Type B pancreatic cell (in vitro differentiated cells): ENCODE results near the gene SSTR4. TPM values are rescaled to one million over a fixed set of nuclear protein-coding genes. Genes with fewer than 3 reads are reported as not detected.
"Not testable (repeated sequence)": the region's sequence is repeated elsewhere in the genome, so short reads cannot be mapped to it uniquely, and the experiment has no call there.

Source experiments
- DNase-seq: peaks from one replicate; pipeline ENCODE4 v3.0.0; 2021; ENCODE audit warnings: mixed read lengths; ENCODE audit not compliant: unreplicated experiment; ENCODE audit errors: extremely low spot score
- H3K27ac Mint-ChIP-seq: 2 replicates; pipeline ENCODE4 v1.8.0; 2021; ENCODE audit warnings: mild to moderate bottlenecking, mixed read lengths
- H3K27me3 Mint-ChIP-seq: 2 replicates; pipeline ENCODE4 v1.8.0; 2021; ENCODE audit warnings: mixed read lengths
- H3K36me3 Mint-ChIP-seq: 2 replicates; pipeline ENCODE4 v1.8.0; 2021; ENCODE audit warnings: mixed read lengths
- H3K4me1 Mint-ChIP-seq: one replicate; pipeline ENCODE4 v1.8.0; 2021; ENCODE audit warnings: mixed read lengths; ENCODE audit not compliant: unreplicated experiment
- H3K4me3 Mint-ChIP-seq: 2 replicates; pipeline ENCODE4 v1.8.0; 2021; ENCODE audit warnings: mild to moderate bottlenecking, mixed read lengths
- H3K9me3 Mint-ChIP-seq: 2 replicates; pipeline ENCODE4 v1.8.0; 2021; ENCODE audit warnings: mixed read lengths
- CTCF ChIP-seq: fragments of 200-600 bp; sonication (generic); conservative IDR thresholded peaks from 2 replicates; pipeline ENCODE4 v1.5.0; 2021; ENCODE audit warnings: antibody characterized with exemption, mild to moderate bottlenecking
- long read RNA-seq: library from polyadenylated mRNA; unstranded; transcript quantifications from one replicate; pipeline ENCODE4 v2.0.0, GENCODE V29; 2020
- total RNA-seq: library from RNA; stranded (reverse); gene quantifications from 2 replicates; pipeline ENCODE4 v1.2.1, GENCODE V29; 2021; ENCODE audit warnings: low replicate concordance

SSTR4 gene, protein sequence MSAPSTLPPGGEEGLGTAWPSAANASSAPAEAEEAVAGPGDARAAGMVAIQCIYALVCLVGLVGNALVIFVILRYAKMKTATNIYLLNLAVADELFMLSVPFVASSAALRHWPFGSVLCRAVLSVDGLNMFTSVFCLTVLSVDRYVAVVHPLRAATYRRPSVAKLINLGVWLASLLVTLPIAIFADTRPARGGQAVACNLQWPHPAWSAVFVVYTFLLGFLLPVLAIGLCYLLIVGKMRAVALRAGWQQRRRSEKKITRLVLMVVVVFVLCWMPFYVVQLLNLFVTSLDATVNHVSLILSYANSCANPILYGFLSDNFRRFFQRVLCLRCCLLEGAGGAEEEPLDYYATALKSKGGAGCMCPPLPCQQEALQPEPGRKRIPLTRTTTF
- total RNA-seq = not detected in 2 replicates
- long read RNA-seq = 0 reads

- Mint-ChIP-seq H3K4me1 (peaks cover 19% of the 10 kb centered on the region), H3K27me3 (peaks cover 80% of the 10 kb centered on the region), H3K27ac (no peak within 1 kb of the TSS), H3K9me3 (no peaks in the 10 kb centered on the region), H3K4me3 (no peak within 1 kb of the TSS), H3K36me3 (no peaks in the 10 kb centered on the region)
- no peak for DNase-seq
- no peak for TF ChIP-seq CTCF
Observed at GRCh38 chr20:23034721-23035671, at the start of gene SSTR4. SSTR4 (plus strand) TSS chr20:23035312; CDS start chr20:23035484, 172 bp downstream.

- no peak for TF ChIP-seq CTCF
- peaks cover 5% of the 10 kb centered on the region for H3K4me1 Mint-ChIP-seq
- H3K4me3 Mint-ChIP-seq = no peak overlapping the region
- no peak overlapping the region for H3K27ac Mint-ChIP-seq
- no peaks in the 10 kb centered on the region for H3K36me3 Mint-ChIP-seq
- H3K9me3 Mint-ChIP-seq = peaks cover 7% of the 10 kb centered on the region
- peaks cover 17% of the 10 kb centered on the region for H3K27me3 Mint-ChIP-seq
- no peak for DNase-seq
Observed at GRCh38 chr20:22986601-22987000, 48.5 kb upstream of the SSTR4 start.

DNA sequence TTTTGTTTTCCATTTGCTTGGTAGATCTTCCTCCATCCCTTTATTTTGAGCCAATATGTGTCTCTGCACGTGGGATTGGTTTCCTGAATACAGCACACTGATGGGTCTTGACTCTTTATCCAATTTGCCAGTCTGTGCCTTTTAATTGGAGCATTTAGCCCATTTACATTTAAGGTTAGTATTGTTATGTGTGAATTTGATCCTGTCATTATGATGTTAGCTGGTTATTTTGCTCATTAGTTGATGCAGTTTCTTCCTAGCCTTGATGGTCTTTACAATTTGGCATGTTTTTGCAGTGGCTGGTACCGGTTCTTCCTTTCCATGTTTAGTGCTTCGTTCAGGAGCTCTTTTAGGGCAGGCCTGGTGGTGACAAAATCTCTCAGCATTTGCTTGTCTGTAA lies 43.7 kb upstream of the SSTR4 start:
- not testable (repeated sequence) for H3K4me3 Mint-ChIP-seq, H3K27ac Mint-ChIP-seq, H3K36me3 Mint-ChIP-seq, DNase-seq, H3K9me3 Mint-ChIP-seq, H3K4me1 Mint-ChIP-seq, H3K27me3 Mint-ChIP-seq

- no peak for TF ChIP-seq CTCF
Observed at GRCh38 chr20:22993823-22994222, 41.3 kb upstream of the SSTR4 start.

GRCh38 chr20:22995923-22996322 lies 39.2 kb upstream of the SSTR4 start:
- H3K4me3 Mint-ChIP-seq = no peak overlapping the region
- H3K9me3 Mint-ChIP-seq = no peaks in the 10 kb centered on the region
- peaks cover 5% of the 10 kb centered on the region for H3K4me1 Mint-ChIP-seq
- H3K36me3 Mint-ChIP-seq = no peaks in the 10 kb centered on the region
- TF ChIP-seq CTCF = no peak
- no peak overlapping the region for H3K27ac Mint-ChIP-seq
- no peak for DNase-seq
- no peaks in the 10 kb centered on the region for H3K27me3 Mint-ChIP-seq

More at GRCh38 chr20:22993823-22994222, 41.3 kb upstream of the SSTR4 start:
- H3K9me3 Mint-ChIP-seq = no peaks in the 10 kb centered on the region
- no peak overlapping the region for H3K4me3 Mint-ChIP-seq
- no peak for DNase-seq
- peaks cover 5% of the 10 kb centered on the region for H3K4me1 Mint-ChIP-seq
- no peak overlapping the region for H3K27ac Mint-ChIP-seq
- H3K27me3 Mint-ChIP-seq = peaks cover 4% of the 10 kb centered on the region
- no peaks in the 10 kb centered on the region for H3K36me3 Mint-ChIP-seq

GRCh38 chr20:22998476-22998875 lies 36.6 kb upstream of the SSTR4 start:
- Mint-ChIP-seq H3K4me1 (peaks cover 5% of the 10 kb centered on the region), H3K36me3 (no peaks in the 10 kb centered on the region), H3K9me3 (no peaks in the 10 kb centered on the region), H3K4me3 (no peak overlapping the region), H3K27me3 (peaks cover 3% of the 10 kb centered on the region), H3K27ac (no peak overlapping the region)
- DNase-seq = no peak
- no peak for TF ChIP-seq CTCF
